Measurements from ENCODE around the gene ARID2. TPM values are rescaled to one million over a fixed set of nuclear protein-coding genes. Genes with fewer than 3 reads are reported as not detected.

ARID2 gene
- total and polyA plus RNA-seq, 4 donors = 1.8 to 17.8 (median 13.2) TPM

GRCh38 chr12:45730084-45730347 is 510 bp downstream of the ARID2 start:
- H3K9me3 ChIP-seq (ENCODE audit: control insufficient read depth in 4 of 4, low read length in 3 of 4) = no peaks in the 10 kb centered on the region
- no peak for TF ChIP-seq TAF1 (conservative IDR thresholded peaks at IDR 0.05)
- TF ChIP-seq YY1 (IDR thresholded peaks at IDR 0.05) = peak; percentile 1
- H3K9ac ChIP-seq (ENCODE audit: low read depth in 1 of 2, low read length in 2 of 2) = peak overlapping the region; percentile 57 to 66
- DNase-seq (ENCODE audit: low spot score) = peak; percentile 69
- peak overlapping the region; percentile 69 to 97 (median 77) for H3K4me3 ChIP-seq (ENCODE audit: low read depth in 1 of 3, low read length in 3 of 3)
- H3K4me1 ChIP-seq (ENCODE audit: control insufficient read depth in 4 of 4, insufficient read depth in 4 of 4, low read length in 3 of 4) = peaks cover 3 to 36% (median 17%) of the 10 kb centered on the region in 4 donors
- H3K36me3 ChIP-seq (ENCODE audit: control insufficient read depth in 4 of 4, insufficient read depth in 3 of 4, low read depth in 1 of 4, low read length in 3 of 4) = no peaks in the 10 kb centered on the region
- H3K27ac ChIP-seq (ENCODE audit: low read depth in 1 of 2, low read length in 2 of 2) = peak overlapping the region; percentile 94 to 98
- H3K27me3 ChIP-seq (ENCODE audit: control insufficient read depth in 4 of 4, insufficient read depth in 4 of 4, low read length in 3 of 4) = no peaks in the 10 kb centered on the region
- WGBS = 1% methylated on average over 26 of the region's 26 CpGs

DNA sequence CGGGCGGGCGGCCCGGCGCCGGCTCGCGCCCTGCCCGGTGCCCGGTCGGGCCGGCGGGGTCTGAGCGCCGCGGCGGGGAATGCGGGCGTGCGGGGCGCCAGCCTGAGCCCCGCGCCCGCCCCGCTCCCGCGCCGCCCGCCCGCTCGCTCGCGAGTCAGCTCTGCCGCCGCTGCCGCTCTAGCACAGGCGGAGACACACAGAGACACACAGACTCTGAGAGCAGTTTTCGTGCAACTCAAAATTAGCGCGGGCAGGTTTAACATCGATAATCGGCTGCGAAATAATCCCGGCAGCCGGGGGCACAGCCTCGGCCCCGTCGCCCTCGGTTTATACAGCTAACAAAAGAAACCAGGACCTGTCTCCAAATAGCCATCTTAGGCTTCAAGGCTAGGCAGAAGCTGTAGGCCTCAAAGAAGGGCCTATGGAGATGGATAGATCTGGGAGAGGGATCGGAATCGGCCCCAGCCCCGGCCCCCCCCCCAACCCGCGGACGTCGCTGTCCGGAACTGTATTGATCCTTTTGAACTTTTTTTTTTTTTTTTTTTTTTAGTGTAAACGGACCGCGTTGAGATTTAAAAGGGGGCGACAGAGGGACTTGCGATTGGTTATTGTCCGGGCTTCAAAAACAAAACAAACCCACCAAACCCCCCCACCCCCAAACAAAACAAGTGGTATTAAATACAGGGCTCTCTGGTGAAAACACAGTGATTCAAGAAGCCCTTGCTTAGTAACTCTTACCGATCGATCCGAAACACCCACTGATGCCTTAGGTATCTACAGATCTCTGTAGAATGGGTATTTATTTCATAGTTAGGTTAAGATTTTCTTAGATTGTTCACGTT is 1.1 kb downstream of the ARID2 start:
- WGBS = 1% methylated on average over 67 of the region's 67 CpGs
- Histone ChIP-seq H3K27me3 (ENCODE audit: control insufficient read depth in 4 of 4, insufficient read depth in 4 of 4, low read length in 3 of 4) (no peaks in the 10 kb centered on the region), H3K4me3 (ENCODE audit: low read depth in 1 of 3, low read length in 3 of 3) (peak overlapping the region; percentile 70 to 97 (median 92)), H3K4me1 (ENCODE audit: control insufficient read depth in 4 of 4, insufficient read depth in 4 of 4, low read length in 3 of 4) (peaks cover 1 to 30% (median 12%) of the 10 kb centered on the region in 4 donors), H3K9me3 (ENCODE audit: control insufficient read depth in 4 of 4, low read length in 3 of 4) (no peaks in the 10 kb centered on the region), H3K27ac (ENCODE audit: low read depth in 1 of 2, low read length in 2 of 2) (peak overlapping the region; percentile 94 to 98), H3K9ac (ENCODE audit: low read depth in 1 of 2, low read length in 2 of 2) (peak overlapping the region; percentile 90 to 95), H3K36me3 (ENCODE audit: control insufficient read depth in 4 of 4, insufficient read depth in 3 of 4, low read depth in 1 of 4, low read length in 3 of 4) (no peaks in the 10 kb centered on the region)
- TF ChIP-seq NR2F2 (IDR thresholded peaks at IDR 0.05) = no peak
- no peak for TF ChIP-seq FOXA2 (IDR thresholded peaks at IDR 0.05)
- TF ChIP-seq GABPA (IDR thresholded peaks at IDR 0.05 in 1 of 2, conservative IDR thresholded peaks at IDR 0.05 in 1 of 2) = no peak
- TF ChIP-seq, protein P1, sequence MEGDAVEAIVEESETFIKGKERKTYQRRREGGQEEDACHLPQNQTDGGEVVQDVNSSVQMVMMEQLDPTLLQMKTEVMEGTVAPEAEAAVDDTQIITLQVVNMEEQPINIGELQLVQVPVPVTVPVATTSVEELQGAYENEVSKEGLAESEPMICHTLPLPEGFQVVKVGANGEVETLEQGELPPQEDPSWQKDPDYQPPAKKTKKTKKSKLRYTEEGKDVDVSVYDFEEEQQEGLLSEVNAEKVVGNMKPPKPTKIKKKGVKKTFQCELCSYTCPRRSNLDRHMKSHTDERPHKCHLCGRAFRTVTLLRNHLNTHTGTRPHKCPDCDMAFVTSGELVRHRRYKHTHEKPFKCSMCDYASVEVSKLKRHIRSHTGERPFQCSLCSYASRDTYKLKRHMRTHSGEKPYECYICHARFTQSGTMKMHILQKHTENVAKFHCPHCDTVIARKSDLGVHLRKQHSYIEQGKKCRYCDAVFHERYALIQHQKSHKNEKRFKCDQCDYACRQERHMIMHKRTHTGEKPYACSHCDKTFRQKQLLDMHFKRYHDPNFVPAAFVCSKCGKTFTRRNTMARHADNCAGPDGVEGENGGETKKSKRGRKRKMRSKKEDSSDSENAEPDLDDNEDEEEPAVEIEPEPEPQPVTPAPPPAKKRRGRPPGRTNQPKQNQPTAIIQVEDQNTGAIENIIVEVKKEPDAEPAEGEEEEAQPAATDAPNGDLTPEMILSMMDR (IDR thresholded peaks at IDR 0.05; ENCODE audit: low read depth, low read length, missing input control) = no peak
- TF ChIP-seq RXRA (IDR thresholded peaks at IDR 0.05) = no peak
- TF ChIP-seq, protein P2, sequence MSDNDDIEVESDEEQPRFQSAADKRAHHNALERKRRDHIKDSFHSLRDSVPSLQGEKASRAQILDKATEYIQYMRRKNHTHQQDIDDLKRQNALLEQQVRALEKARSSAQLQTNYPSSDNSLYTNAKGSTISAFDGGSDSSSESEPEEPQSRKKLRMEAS (IDR thresholded peaks at IDR 0.05) = no peak
- no peak for TF ChIP-seq TAF1 (conservative IDR thresholded peaks at IDR 0.05)
- TF ChIP-seq, protein P3, sequence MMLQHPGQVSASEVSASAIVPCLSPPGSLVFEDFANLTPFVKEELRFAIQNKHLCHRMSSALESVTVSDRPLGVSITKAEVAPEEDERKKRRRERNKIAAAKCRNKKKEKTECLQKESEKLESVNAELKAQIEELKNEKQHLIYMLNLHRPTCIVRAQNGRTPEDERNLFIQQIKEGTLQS (IDR thresholded peaks at IDR 0.05) = no peak
- TF ChIP-seq HNF4G (IDR thresholded peaks at IDR 0.05) = no peak
- peak; percentile 72 for DNase-seq (ENCODE audit: low spot score)

DNA sequence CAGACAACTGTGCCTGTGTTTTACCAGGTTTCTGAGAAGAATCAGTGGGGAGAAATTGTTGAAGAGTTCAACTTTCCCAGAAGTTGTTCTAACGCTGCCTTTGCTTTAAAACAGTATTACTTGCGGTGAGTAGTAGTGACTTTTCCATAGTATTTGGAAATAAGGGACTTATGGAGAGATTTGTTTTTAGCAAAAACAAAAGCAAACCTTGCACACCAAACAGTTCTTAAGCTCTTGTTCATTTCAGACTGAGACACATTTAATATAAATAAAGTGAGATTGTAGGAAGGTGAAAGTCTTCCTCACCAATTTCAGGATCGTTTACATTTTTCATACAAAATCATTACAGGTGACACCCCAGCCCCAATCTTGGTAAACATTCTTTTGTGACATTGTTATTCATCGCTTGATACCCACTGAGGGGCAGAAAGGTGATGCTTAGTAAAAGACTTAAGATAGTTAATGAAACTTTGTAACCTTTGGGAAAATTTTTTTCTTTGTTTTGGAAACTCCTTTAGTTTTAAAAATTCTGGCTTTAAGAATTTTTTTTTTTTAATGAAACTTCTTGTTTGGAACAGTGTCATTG is 1.8 kb downstream of the ARID2 start:
- Histone ChIP-seq H3K27ac (ENCODE audit: low read depth in 1 of 2, low read length in 2 of 2) (peak overlapping the region; percentile 94 to 98), H3K36me3 (ENCODE audit: control insufficient read depth in 4 of 4, insufficient read depth in 3 of 4, low read depth in 1 of 4, low read length in 3 of 4) (no peaks in the 10 kb centered on the region)
- WGBS = 16% methylated on average over 4 of the region's 4 CpGs

More for the DNA sequence above, 1.8 kb downstream of the ARID2 start:
- TF ChIP-seq, protein P1 (IDR thresholded peaks at IDR 0.05; ENCODE audit: low read depth, low read length, missing input control) = no peak
- TF ChIP-seq HNF4A (conservative IDR thresholded peaks at IDR 0.05) = no peak
- no peak for TF ChIP-seq FOXA2 (IDR thresholded peaks at IDR 0.05)
- no peak for TF ChIP-seq SP1 (IDR thresholded peaks at IDR 0.05)
- Histone ChIP-seq H3K4me1 (ENCODE audit: control insufficient read depth in 4 of 4, insufficient read depth in 4 of 4, low read length in 3 of 4) (peaks cover 1 to 24% (median 10%) of the 10 kb centered on the region in 4 donors), H3K27me3 (ENCODE audit: control insufficient read depth in 4 of 4, insufficient read depth in 4 of 4, low read length in 3 of 4) (no peaks in the 10 kb centered on the region), H3K4me3 (ENCODE audit: low read depth in 1 of 3, low read length in 3 of 3) (peak overlapping the region; percentile 70 to 97 (median 92)), H3K9me3 (ENCODE audit: control insufficient read depth in 4 of 4, low read length in 3 of 4) (no peaks in the 10 kb centered on the region), H3K9ac (ENCODE audit: low read depth in 1 of 2, low read length in 2 of 2) (peak overlapping the region; percentile 90 to 95)
- DNase-seq (ENCODE audit: low spot score) = no peak
